Stimulated activated CD4-positive, alpha-beta T cell treated with anti-CD3 and anti-CD28 coated beads, Interleukin-1b, Interleukin-23, amount 100 ng/mL, for 24 hours (primary cell): ENCODE results near the gene APOF.
A peak's percentile ranks its signal among the peaks of the same experiment; 100 is the strongest.
"Not testable (repeated sequence)": the region's sequence is repeated elsewhere in the genome, so short reads cannot be mapped to it uniquely, and the experiment has no call there.

Experiments used
- DNase-seq, 4 experiments: peaks; one replicate each; pipeline ENCODE4 v3.0.0-alpha.2; 2020; ENCODE audit warnings: low read depth in 4 of 4, low spot score in 1 of 4

The APOF gene

DNA sequence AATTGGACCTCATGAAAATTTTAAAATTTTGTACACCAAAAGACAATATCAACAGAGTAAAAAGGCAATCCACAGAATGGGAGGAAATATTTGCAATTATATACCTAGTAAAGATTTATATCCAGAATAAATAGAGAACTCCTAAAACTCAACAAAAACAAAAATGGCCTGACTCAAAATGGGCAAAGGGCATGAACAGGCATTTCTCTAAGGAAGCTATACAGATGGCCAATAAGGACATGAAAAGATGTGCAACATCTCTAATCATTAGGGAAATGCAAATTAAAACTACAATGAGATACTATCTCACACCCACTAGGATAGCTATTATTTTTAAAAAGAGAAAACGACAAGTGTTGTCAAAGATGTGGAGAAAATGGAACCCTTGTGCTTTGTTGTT is 10.9 kb upstream of the APOF start:
- no peak for DNase-seq

DNA sequence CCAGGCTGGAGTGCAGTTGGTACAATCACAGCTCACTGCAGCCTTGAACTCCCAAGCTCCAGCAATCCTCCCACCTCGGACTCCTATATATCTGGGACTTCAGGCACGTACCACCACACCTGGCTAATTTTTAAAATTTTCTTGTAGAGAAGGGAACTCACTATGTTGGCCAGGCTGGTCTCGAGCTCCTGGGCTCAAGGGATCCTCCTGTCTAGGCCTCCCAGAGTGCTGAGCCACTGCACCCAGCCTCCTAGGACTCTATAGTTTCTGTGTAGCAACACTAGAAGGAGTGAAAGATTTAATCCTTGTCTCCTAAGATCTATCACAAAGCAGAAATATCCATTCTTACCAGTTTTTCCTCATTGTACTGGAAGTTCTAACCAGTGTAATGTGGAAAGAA is 4.3 kb upstream of the APOF start:
- DNase-seq: no peak

DNA sequence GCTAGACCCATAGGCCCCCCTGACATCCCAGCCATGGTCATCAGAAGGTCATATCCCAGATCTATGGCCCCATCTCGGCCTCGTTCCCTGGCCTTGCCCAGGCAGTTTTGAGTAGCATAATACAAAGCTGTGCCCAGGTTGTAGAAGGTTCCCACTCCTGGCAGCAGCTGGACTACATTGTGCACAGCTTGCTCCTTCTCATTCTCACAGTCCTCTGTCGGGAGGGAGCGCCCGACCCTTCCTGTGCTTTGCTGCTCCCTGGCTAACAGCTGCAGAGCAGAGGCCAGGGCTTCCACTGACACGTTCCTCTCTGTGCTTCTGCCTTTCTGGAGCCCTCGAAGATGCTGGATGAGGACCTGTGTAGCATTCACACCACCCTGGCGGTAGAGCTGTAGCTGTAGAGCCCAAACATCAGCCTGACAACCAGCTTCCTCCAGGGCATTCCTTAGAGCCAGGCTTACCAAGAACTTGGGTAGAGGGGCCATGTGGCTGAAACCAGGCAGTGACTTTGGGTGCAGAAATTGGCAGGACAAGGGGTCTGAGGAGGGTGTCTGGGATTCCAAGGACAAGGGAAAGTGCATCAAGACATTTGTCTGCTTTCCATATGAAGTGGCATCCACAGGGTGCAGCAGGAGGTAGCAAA is 1.0 kb downstream of the APOF start:
- DNase-seq: no peak

DNA sequence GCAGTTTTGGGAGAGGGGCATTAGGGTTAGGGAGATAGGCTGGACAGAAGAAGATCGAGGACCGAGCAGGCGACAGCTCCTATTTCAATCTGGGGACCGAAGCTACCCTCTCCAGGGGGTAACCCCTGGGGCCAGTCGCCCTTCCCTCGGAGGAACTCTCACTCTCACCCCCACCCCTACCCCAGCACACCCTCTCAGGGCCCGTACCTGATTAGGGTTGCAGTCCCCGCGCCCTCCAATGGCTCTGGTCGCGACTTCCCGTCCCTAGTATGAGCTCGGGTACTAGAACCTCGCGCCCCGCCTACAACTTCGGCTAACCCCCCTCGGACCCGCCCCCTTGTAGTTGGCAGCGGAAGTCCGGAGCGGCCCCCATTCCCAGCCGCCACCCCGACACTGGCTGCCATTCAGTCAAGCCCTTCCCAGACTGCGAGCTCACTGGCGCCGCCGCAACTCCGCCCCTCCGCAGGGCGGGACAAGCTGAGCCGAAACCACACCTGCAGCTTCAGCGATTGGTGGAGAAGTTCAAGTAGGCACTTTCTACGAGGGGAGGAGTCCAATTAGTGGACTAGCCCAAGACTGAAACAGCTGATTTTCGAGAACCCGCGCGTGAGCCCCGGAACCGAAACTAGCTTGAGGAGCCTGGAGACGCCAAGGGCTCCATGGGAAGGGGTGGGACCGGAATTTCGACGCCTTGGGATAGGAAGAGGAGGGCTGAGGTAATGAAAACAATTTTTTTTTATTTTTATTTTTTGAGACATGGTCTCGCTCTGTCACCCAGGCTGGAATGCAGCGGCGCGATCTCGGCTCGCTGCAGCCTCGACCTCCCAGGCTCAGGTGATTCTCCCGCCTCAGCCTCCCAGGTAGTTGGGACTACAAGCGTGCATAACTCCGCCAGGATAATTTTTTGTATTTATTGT is 2.5 kb downstream of the APOF start, which contains the start of gene STAT2:
Gene STAT2, minus strand, starts transcription at position 257 of the 917 bp plus-strand sequence. CDS start 3,536 bp downstream, outside the sequence.
- DNase-seq: peak; percentile 92 to 99 (median 95)

DNA sequence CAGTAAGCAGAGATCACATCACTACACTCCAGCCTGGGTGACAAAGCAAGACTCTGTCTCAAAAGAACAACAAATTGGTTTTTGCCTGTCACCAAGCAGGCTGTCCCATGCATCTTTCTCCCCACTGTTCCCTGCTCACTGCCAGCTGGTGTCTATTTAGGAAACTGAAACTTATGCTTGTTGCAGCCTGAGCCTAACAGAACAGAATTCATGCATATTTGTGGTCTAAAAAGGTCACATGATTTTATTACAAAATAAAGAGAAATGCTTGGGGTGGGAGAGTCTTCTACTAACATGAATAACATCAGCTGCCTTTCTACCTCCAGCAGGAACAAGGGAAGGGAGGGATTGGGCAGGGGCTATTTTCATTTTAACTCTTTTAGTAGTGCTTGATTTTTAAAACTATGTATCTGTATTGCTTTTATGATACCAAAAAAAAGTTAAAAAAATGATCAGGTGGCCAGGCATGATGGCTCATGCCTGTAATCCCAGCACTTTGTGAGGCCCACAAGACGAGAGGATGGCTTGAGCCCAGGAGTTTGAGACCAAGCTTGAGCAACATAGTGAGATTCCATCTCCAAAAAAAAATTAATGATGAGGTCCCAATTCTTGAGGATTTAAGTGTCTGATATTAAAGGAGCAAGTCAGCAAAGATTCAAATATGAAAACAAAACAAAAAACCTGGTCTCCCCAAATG is 3.7 kb downstream of the APOF start:
- DNase-seq: no peak

DNA sequence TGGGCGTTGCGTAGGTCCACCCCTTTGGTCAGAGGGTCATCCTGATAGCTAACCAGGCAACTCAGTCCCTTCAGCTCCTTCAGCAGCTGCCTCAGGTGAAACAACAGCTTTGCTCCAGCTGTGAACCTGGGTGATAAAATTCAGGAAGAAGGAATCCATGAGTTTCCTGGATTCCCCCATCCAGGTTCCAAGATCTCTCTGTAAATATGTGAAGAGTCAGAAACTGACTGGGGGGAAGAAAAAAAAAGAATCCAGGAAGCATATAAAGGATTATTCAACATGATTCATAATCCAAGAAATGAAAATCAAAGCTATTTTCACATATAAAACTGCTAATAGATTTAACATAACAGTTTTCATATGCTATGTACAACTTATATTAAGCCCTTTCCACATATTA is 11.3 kb downstream of the APOF start:
- DNase-seq: no peak

DNA sequence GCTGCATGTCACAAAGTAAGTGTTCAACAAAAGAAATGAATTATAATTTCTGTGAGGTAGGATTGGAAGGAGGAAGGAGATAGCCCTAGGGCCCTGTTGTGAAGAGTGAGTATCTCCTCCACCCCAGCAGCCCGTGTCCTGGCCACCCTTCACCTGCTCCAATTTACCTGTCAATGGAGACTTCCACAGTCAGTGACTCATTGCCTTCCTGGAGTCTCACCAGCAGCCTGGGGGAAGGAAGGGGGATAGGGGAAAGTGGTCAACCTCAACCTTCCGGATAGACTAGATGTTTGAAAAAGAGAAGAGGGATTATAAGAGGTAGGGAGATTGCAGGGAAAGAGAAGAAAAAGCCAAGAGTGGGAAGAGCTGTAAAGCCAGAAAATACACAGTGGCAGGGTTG is 12.0 kb downstream of the APOF start:
- DNase-seq: no peak

DNA sequence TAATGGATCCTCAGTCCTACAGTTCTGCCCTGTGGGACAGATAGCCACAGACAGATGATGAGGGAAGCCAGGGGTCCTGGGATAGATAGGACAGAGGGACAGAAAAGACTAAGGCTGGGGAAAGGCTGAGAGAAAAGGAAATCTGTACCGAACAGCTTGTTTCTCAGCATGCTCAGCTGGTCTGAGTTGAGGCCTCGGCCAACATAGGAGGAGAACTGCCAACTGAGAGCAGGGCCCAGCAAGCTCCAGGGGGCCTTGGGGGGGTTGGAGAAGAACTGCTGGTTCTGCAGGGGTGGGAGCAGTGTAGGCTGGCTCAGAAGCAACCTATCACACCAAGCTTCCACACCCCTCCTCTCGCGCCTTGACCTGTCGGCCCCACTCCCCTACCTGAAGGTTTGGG is 13.9 kb downstream of the APOF start:
- no peak for DNase-seq

DNA sequence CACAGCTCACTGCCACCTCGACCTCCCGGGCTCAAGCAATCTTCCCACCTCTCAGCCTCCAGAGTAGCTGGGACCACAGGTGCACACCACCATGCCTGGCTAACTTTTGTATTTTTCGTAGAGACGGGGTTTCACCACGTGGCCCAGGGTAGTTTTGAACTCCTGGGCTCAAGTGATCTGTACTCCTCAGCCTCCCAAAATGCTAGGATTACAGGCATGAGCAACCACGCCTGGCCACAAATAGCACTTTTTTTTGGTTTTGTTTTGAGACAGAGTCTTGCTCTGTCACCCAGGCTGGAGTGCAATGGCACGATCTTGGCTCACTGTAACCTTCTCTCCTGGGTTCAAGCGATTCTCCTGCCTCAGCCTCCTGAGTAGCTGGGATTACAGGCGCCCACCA is 15.4 kb downstream of the APOF start:
- not testable (repeated sequence) for DNase-seq

DNA sequence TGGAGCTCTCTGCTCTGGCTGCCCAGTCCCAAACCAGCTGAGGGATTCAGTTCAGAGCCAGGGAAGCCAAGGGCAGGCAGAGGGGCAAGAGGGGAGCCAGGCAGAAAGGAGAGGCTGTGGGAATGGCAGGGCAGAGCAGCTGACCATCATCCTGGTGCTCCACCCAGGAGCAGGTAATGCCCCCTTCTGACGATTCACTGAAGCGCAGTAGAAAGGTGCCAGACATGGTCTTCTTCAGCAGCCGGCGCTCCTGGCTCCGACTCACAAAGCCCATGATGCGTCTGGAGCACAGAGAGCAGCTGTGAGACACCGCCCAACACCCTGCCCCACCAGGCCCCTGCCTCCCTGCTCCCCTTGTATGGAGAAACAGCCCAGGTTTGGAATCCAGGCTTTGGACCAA is 16.0 kb downstream of the APOF start:
- no peak for DNase-seq

DNA sequence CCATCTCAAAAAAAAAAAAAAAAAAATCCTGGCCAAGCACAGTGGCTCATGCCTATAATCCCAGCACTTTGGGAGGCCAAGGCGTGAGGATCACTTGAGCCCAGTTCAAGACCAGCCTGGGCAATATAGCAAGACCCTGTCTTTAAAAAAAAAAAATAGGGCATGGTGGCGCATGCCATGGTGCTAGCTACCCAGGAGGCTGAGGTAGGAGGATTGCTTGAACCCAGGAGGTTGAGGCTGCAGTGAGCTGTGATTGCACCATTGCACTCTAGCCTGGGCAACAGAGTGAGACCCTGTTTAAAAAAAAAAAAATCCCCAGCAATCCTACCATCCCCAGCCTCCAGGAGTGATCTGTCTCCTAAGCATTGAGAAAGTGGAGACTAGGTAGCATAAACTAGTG is 20.4 kb downstream of the APOF start:
- DNase-seq: not testable (repeated sequence)

DNA sequence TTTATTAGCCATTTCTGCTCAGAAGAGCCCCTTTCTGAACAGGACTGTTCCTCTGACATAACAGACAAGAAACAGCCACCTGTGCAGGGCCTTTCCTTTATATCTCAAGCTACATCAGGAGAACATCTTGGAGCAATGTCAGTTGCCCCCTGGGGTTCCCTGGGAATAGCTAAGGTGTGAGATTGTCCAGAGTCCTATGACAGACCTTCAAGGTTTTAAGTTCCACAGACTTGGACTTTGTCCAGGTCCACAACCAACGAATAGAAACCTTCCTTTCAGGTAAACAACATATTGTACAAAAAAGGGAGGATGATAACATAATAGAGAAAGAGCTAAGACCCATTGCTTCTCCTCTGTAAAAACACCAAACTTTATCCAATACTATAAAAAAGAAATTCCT is 21.0 kb downstream of the APOF start:
- no peak for DNase-seq

DNA sequence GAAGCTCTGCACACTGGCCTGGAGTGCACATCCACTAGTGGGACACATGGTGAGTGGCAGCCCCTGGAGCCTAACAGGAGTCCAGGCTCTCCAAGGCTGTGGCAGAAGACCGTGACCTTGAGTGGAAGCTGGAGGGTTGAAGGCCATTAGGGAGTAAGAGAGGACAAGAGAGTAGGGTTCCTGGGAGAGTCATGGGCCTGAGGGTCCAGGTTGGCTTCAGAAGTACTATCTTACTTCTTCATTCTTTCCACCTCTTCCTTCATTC is 23.6 kb downstream of the APOF start:
- no peak for DNase-seq

DNA sequence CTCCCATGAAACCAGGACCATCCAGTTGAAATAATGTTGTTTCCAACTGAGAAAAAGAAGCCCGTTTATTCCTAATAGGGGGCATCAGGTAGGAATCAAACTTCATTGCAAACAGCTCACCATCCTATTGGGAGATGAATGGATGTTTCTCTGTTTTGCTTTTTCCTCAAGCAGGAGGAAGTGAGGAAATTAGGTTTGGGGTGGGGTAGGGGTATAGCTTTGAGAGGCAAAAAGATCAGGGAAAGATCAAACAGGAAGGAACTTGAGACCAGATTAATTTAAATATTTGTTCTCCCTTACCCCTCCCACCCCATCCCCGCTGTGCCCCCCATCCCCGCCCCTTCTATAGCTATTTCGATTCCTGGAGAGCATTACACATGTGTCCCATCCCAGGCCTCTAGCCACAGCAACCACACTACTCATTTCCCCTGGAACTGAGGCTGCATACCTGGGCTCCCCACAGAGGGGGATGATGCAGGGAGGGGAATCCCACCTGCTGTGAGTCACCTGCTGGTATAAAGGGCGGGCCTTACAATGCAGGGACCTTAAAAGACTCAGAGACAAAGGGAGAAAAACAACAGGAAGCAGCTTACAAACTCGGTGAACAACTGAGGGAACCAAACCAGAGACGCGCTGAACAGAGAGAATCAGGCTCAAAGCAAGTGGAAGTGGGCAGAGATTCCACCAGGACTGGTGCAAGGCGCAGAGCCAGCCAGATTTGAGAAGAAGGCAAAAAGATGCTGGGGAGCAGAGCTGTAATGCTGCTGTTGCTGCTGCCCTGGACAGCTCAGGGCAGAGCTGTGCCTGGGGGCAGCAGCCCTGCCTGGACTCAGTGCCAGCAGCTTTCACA is 24.1 kb downstream of the APOF start, which contains the start of gene IL23A:
Gene IL23A, plus strand, starts transcription at position 577 of the 850 bp plus-strand sequence. Its CDS starts 161 bp downstream, at position 738.
- peak; percentile 53 to 86 (median 70) for DNase-seq

DNA sequence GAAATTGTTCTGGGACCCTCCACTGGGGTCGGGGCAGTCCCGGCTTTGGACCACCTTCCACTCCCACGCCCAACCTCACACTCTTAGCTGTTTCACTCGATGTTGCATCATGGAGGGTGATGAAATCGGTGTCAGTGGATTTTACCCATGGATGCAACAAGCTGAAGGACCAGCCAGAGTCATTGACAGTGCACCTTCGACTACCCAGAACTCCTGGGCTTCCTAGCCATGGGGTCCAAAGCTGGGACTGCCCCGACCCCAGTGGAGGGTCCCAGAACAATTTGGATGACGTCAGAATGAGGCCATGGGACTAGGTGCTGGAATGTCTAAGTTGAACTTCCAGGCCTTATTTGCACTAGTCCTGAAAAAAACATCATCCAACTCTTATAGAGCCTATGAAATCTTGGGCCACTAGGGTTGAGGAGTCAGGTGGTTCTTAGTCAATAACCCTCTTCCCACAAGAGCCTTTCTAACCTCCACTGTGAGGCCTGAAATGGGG is 24.9 kb downstream of the APOF start:
- DNase-seq: no peak

DNA sequence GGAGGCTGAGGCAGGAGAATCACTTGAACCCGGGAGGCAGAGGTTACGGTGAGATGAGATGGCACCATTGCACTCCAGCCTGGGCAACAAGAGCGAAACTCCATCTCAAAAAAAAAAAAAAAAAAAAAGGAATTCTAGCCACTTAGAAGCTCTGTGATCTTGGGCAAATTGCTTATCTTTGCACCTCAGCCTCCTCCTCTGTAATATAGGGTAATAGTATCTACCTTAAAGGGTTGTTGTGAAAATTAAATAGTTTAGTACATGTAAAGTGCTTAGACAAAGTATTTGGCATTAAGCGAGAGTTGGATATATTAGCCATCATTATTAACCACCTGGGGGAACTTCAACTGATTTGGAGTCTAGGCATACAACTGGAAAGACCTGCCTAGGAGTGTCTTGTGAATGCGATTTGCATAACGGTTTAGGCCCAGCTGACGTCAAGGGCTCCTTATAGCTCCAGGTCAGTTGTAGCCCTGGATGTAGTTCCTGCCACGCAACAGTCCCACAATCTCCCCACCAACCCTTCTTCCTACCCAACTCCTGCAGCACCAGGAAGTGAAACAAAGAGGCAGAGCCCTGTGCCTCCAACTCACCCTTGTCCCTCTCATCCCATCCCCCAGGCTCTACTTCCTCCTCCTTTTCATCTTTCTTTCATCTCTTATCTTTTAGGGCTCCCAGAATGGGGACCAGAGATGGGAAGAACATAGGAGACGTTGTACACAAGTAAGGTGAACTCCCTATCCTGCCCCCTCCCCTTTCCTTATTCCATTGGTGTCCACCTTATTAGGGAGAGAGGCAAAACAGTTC is 26.1 kb downstream of the APOF start:
- no peak for DNase-seq

DNA sequence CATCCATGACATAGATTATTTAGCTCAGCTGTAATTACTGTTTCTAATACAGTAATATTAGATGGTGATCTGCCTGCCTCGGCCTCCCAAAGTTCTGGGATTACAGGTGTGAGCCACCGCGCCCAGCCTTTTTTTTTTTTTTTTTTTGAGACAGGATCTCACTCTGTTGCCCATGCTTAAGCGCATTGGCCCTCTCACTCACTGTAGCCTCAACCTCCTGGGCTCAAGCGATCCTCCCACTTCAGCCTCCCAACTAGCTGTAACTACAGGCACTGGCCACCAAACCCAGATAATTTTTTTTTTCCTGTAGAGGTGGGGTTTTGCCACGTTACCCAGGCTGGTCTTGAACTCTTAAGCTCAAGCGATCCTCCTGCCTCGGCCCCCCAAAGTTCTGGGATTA is 27.1 kb downstream of the APOF start:
- not testable (repeated sequence) for DNase-seq

DNA sequence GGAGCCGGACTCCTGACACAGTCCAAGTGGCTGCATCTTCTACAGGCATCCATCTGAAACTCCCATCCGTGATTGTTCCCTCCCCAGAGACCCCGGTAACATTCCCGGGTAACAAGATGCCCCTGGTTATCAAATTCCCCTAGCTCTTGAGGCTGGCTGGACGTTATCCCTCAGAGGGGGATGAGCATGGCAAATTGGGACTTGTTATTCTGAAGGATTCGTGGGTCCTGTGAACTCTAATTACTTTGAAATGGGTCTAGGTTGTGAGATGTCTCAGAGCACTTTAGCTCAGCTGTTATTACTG is 28.2 kb downstream of the APOF start:
- DNase-seq: no peak

DNA sequence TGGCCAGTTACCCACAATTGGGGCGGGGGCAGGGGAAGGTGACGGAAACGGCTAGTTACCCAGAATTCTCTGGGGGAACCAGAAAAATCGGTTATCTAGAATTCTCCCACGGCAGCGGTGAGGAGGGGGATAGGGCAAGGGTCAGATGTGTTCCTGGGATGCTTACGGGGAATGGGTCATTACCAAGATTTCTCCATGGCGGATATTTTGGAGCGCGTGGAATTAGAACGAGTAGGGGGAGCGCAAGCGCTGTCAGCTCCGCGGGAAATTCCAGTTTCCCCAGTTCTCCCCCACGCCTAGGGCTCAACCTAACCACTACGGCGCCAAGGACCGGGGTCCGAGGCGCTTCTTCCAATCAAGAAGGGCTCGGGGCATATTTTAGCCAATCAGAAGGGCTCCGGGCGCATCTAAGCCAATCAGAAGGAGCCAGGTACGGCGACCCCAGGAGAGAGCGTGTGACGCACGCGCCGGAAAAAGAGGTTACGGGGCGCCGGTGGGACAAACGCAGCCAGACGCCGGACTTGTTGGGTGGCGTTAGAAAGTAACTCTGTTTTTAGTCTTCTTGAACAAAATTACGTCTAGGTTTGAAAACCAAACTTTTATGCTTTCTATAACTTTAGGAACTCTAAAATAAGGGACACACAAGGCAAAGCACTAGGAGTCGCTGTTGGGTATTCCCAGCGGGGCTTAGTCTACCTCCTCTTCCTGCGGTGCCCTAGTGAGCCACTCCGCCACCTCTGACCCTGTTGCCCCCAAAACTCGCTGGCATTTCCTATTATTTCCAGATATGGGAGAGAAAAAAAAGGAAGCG is 28.8 kb downstream of the APOF start, which contains the start of gene PAN2:
Gene PAN2, minus strand, starts transcription at position 322 of the 811 bp plus-strand sequence. CDS start 906 bp downstream, outside the sequence.
- DNase-seq: peak; percentile 71 to 93 (median 82)
